K562 (cell line): ENCODE data around the gene SLC12A3. TPM values are rescaled to one million over a fixed set of nuclear protein-coding genes. Genes with fewer than 3 reads are reported as not detected.

Source experiments
- ATAC-seq: fragments of 200-7000 bp; cut with Tn5 transposase; 3 replicates; pipeline ENCODE4 v1.9.1; 2020; ENCODE audit warnings: moderate library complexity
- BruUV-seq: library from RNA; stranded (reverse); fragments of 400-500 nt; replicated peaks from 2 replicates; lab custom pipeline; 2021; lab: Mats Ljungman, UMichigan
- CTCF ChIA-PET: fragments of 300-600 bp; formaldehyde crosslinking; extraction: SDS; loops from one replicate; lab custom pipeline; 2021; ENCODE audit warnings: low intra/inter-chr PET ratio; lab: Yijun Ruan, JAX
- POLR2A ChIA-PET: fragments of 300-600, 350-650 bp; sonication (Branson Sonifier 250); formaldehyde crosslinking; extraction: SDS; loops from one replicate; lab custom pipeline; 2021; ENCODE audit warnings: antibody characterized with exemption, inconsistent platforms; lab: Yijun Ruan, JAX
- DNase-seq, 4 experiments: peaks; one replicate each; pipeline versions ENCODE4 v3.0.0 to v3.0.0-alpha.2; 2011 to 2018; ENCODE audit warnings: low spot score in 3 of 4, mixed read lengths in 3 of 4; ENCODE audit errors: extremely low read depth in 1 of 4
- FAIRE-seq: peaks from 2 replicates; lab custom pipeline; 2011; peaks lifted over from hg19 to GRCh38; lab: Jason Lieb, UNC
- H2AFZ ChIP-seq: 2 replicates; pipeline ENCODE4 v1.6.0; 2011; ENCODE audit warnings: low read depth, low read length, control low read depth, inconsistent platforms
- H3K27ac ChIP-seq: fragments of 200-600 bp; 3 replicates; pipeline ENCODE4 v1.8.0; 2011; ENCODE audit warnings: low read depth, mild to moderate bottlenecking, control low read depth, inconsistent platforms, low read length, moderate library complexity, mixed read lengths; ENCODE audit errors: extremely low read depth
- H3K27me3 ChIP-seq, 2 experiments: fragments of 300-600 bp in 1 of 2; 2 replicates in 1 of 2; 3 replicates in 1 of 2; pipeline versions ENCODE4 v1.6.0 to v1.8.0; 2011; ENCODE audit warnings: inconsistent platforms in 2 of 2, low read length in 2 of 2, mild to moderate bottlenecking in 1 of 2, mixed read lengths in 1 of 2, moderate library complexity in 1 of 2; ENCODE audit not compliant: control insufficient read depth in 2 of 2, insufficient read depth in 2 of 2
- H3K36me3 ChIP-seq: fragments of 300-600 bp; 3 replicates; pipeline ENCODE4 v1.8.0; 2011; ENCODE audit warnings: mild to moderate bottlenecking, low read length, inconsistent platforms; ENCODE audit not compliant: control insufficient read depth, insufficient read depth
- H3K4me1 ChIP-seq, 2 experiments: fragments of 200-600 bp in 1 of 2; replicated peaks in 1 of 2; 2 replicates in 1 of 2; 3 replicates in 1 of 2; pipeline versions ENCODE4 v1.5.1 to v1.8.0; 2011; ENCODE audit warnings: inconsistent platforms in 2 of 2, low read length in 2 of 2, mild to moderate bottlenecking in 1 of 2, mixed read lengths in 1 of 2, moderate library complexity in 1 of 2; ENCODE audit not compliant: control insufficient read depth in 2 of 2, insufficient read depth in 2 of 2
- H3K4me2 ChIP-seq: 2 replicates; pipeline ENCODE4 v1.6.1; 2011; ENCODE audit warnings: low read length, control low read depth, inconsistent platforms, mixed read lengths; ENCODE audit not compliant: insufficient read depth
- H3K4me3 ChIP-seq: fragments of 200-600 bp; sonication (generic), shearing (Covaris generic); 2 replicates; pipeline ENCODE4 v1.5.1; 2016; ENCODE audit warnings: control low read depth, inconsistent platforms
- H3K79me2 ChIP-seq: fragments of 200-600 bp; 3 replicates; pipeline ENCODE4 v1.8.0; 2011; ENCODE audit warnings: low read length, inconsistent platforms; ENCODE audit not compliant: control insufficient read depth, insufficient read depth
- H3K9ac ChIP-seq, 2 experiments: 2 replicates each; pipeline versions ENCODE4 v1.6.0 to v1.6.1; 2011; ENCODE audit warnings: low read depth in 2 of 2, low read length in 2 of 2, control low read depth in 1 of 2, inconsistent platforms in 1 of 2, mild to moderate bottlenecking in 1 of 2, mixed read lengths in 1 of 2; ENCODE audit not compliant: insufficient read depth in 1 of 2
- H3K9me1 ChIP-seq: one replicate; pipeline ENCODE4 v1.6.0; 2011; ENCODE audit warnings: inconsistent platforms, mild to moderate bottlenecking, low read length, moderate library complexity; ENCODE audit not compliant: control insufficient read depth, insufficient read depth
- H3K9me3 ChIP-seq: replicated peaks from 2 replicates; pipeline ENCODE4 v1.5.1; 2011; ENCODE audit warnings: low read depth, low read length, inconsistent platforms; ENCODE audit not compliant: control insufficient read depth, insufficient read depth
- H4K20me1 ChIP-seq: replicated peaks from 2 replicates; pipeline ENCODE4 v1.6.1; 2011; ENCODE audit warnings: low read length, inconsistent platforms, mixed read lengths; ENCODE audit not compliant: control insufficient read depth, insufficient read depth
- ARID2 ChIP-seq: fragments of 450-650 bp; IDR thresholded peaks from 2 replicates; pipeline ENCODE4 v1.6.1; 2017; ENCODE audit warnings: antibody characterized with exemption, mild to moderate bottlenecking
- BMI1 ChIP-seq: fragments of 150-350 bp; IDR thresholded peaks from 2 replicates; pipeline ENCODE4 v1.6.1; 2014; ENCODE audit warnings: low read length
- CUX1 ChIP-seq: fragments of 200-800 bp; sonication (Bioruptor generic); IDR thresholded peaks from 2 replicates; pipeline ENCODE4 v1.6.1; 2016; ENCODE audit warnings: missing genetic modification characterization, missing compliant biosample characterization
- EP400 ChIP-seq: fragments of 450-650 bp; IDR thresholded peaks from 2 replicates; pipeline ENCODE4 v1.6.1; 2017; ENCODE audit warnings: antibody characterized with exemption, mild to moderate bottlenecking, moderate library complexity
- MCM2 ChIP-seq: fragments of 450-650 bp; IDR thresholded peaks from 2 replicates; pipeline ENCODE4 v1.6.1; 2017; ENCODE audit warnings: low read depth, mild to moderate bottlenecking
- MCM5 ChIP-seq: fragments of 450-650 bp; IDR thresholded peaks from 2 replicates; pipeline ENCODE4 v1.6.1; 2016; ENCODE audit warnings: low read depth
- MTA1 ChIP-seq: fragments of 450-650 bp; IDR thresholded peaks from 2 replicates; pipeline ENCODE4 v1.6.1; 2017; ENCODE audit warnings: borderline replicate concordance
- MTA3 ChIP-seq: fragments of 450-650 bp; formaldehyde crosslinking; IDR thresholded peaks from 2 replicates; pipeline ENCODE4 v1.6.1; 2017; ENCODE audit warnings: mild to moderate bottlenecking, borderline replicate concordance
- NFRKB ChIP-seq: fragments of 450-650 bp; IDR thresholded peaks from 2 replicates; pipeline ENCODE4 v1.6.1; 2016; ENCODE audit warnings: low read depth
- PHF20 ChIP-seq: fragments of 450-650 bp; IDR thresholded peaks from 2 replicates; pipeline ENCODE4 v1.6.1; 2018; ENCODE audit not compliant: partially characterized antibody
- RBM25 ChIP-seq: fragments of 200-400 bp; formaldehyde crosslinking; IDR thresholded peaks from 2 replicates; pipeline ENCODE4 v1.6.1; 2018; ENCODE audit warnings: low read length, low read depth, moderate library complexity; ENCODE audit not compliant: severe bottlenecking
- TEAD1 ChIP-seq, 2 experiments: fragments of 450-650 bp in 1 of 2; sonication (generic) in 1 of 2; formaldehyde crosslinking; IDR thresholded peaks; 2 replicates each; pipeline versions ENCODE4 v1.4.0 to v1.8.0; 2020 to 2022; ENCODE audit warnings: mild to moderate bottlenecking in 2 of 2, missing genetic modification reagents in 1 of 2
- TRIM24 ChIP-seq, 2 experiments: fragments of 450-650 bp; IDR thresholded peaks; 2 replicates each; pipeline ENCODE4 v1.6.1; 2016
- ZFP36 ChIP-seq: fragments of 150-350 bp; IDR thresholded peaks from 2 replicates; pipeline ENCODE4 v1.6.1; 2018; ENCODE audit warnings: low read length, low read depth; ENCODE audit not compliant: partially characterized antibody
- ZNF121 ChIP-seq: sonication (generic); formaldehyde crosslinking; conservative IDR thresholded peaks from 2 replicates; pipeline ENCODE4 v1.8.0; 2022; ENCODE audit warnings: missing genetic modification reagents
- WGBS: fragments of 100-300 bp; shearing (Covaris generic); methylation state at CpG from one replicate; pipeline ENCODE4 v1.1.6; 2016; ENCODE audit warnings: low coverage, mixed read lengths; ENCODE audit not compliant: insufficient coverage; ENCODE audit errors: missing lambda C conversion rate; 5-methylcytosine and 5-hydroxymethylcytosine counted together
- in situ Hi-C: fragments of 300-500 bp; cut with MboI; formaldehyde crosslinking; loops from 4 replicates; pipeline ENCODE4 v1.15.0; 2018; ENCODE audit warnings: inconsistent platforms, mixed read lengths
- intact Hi-C: fragments of 100-400 bp; cut with micrococcal nuclease; formaldehyde crosslinking; loops from 2 replicates; pipeline ENCODE4 v1.14.2; 2022
- polyA plus RNA-seq, 8 experiments: library from polyadenylated mRNA; depleted of rRNA in 4 of 8; stranded (reverse) in 5 of 8; unstranded in 3 of 8; fragments of >200 nt; fragmentation: Nextera tagmentation in 2 of 8; fragmentation: Illumina TruSeq in 1 of 8; extraction: Ambion mirVana in 2 of 8; extraction: Trizol in 1 of 8; gene quantifications; 2 replicates each; pipeline versions ENCODE4 v1.2.1 to v1.2.3, GENCODE V29; 2011 to 2014; ENCODE audit warnings: inconsistent platforms in 1 of 8, missing spikeins in 1 of 8
- total RNA-seq, 7 experiments: library from RNA; depleted of rRNA in 6 of 7; stranded (reverse); fragments of >200 nt in 6 of 7; fragmentation: Illumina TruSeq in 2 of 7; extraction: Trizol in 2 of 7; gene quantifications; 2 replicates each; pipeline versions ENCODE4 v1.2.1 to v1.2.3, GENCODE V29; 2011 to 2021; ENCODE audit warnings: low replicate concordance in 1 of 7

The SLC12A3 gene
- total and polyA plus RNA-seq, 9 of the 15 experiments (the other 6 are each of a cell fraction or from before 2014, with no cell fraction given) = not detected

- Histone ChIP-seq H3K27ac (no peak overlapping the region), H3K9me3 (no peaks in the 10 kb centered on the region), H3K4me3 (no peak overlapping the region), H3K79me2 (no peaks in the 10 kb centered on the region), H2AFZ (no peak overlapping the region), H3K36me3 (no peaks in the 10 kb centered on the region), H4K20me1 (no peaks in the 10 kb centered on the region; the same call in 1 of the 2 replicates), H3K4me1 (peaks cover 0 to 4% of the 10 kb centered on the region in 2 experiments; a peak in 1 of 5 replicates), H3K9me1 (no peaks in the 10 kb centered on the region), H3K9ac (no peak overlapping the region), H3K4me2 (no peak overlapping the region), H3K27me3 (peaks cover 12 to 32% of the 10 kb centered on the region in 2 experiments; a peak in 4 of 5 replicates)
- intact Hi-C loops (no loop called here), in situ Hi-C loops (no loop called here)
- DNase-seq (no peak), ATAC-seq (no peak), FAIRE-seq (no peak)
- ChIA-PET POLR2A (interaction anchor here (0.7 kb wide), 1 partner anchor 21 kb away, joined by 4 read pairs; no protein-coding TSS in a partner anchor), CTCF (no interaction called here)
- BruUV-seq = no TSS peak
- 9% methylated on average over 8 of the region's 8 CpGs for WGBS
- no peak for TF ChIP-seq ZNF121 (CRISPR knock-in tag)
- no peak for TF ChIP-seq MCM5
- no peak for TF ChIP-seq TRIM24 (IDR thresholded peaks at IDR 0.05)
- no peak for TF ChIP-seq CUX1 (CRISPR knock-in tag)
- no peak for TF ChIP-seq TEAD1 (CRISPR knock-in tag; IDR thresholded peaks at IDR 0.05)
- no peak for TF ChIP-seq BMI1
- no peak for TF ChIP-seq MCM2
- TF ChIP-seq ZFP36 = peak; percentile 87
- TF ChIP-seq PHF20 = no peak
- TF ChIP-seq MTA3 = no peak
- TF ChIP-seq NFRKB = no peak
- TF ChIP-seq RBM25 = peak; percentile 76
- TF ChIP-seq EP400 = no peak
- TF ChIP-seq ARID2 = no peak
- TF ChIP-seq MTA1 = no peak
Measured at GRCh38 chr16:56878282-56878854, 13.4 kb downstream of the SLC12A3 start.
